GM23248 (cell line): ENCODE measurements around the gene SSTR5.

Experiments used
- EZH2 ChIP-seq: fragments of 200-600 bp; sonication (generic); IDR thresholded peaks from 2 replicates; pipeline ENCODE4 v1.6.1; 2018; ENCODE audit warnings: antibody characterized with exemption, mild to moderate bottlenecking; ENCODE audit not compliant: insufficient read depth, poor library complexity, severe bottlenecking
- EZH2phosphoT487 ChIP-seq: fragments of 200-600 bp; sonication (generic); IDR thresholded peaks from 2 replicates; pipeline ENCODE4 v1.6.1; 2018; ENCODE audit warnings: antibody characterized with exemption, moderate library complexity, mild to moderate bottlenecking, low read depth; ENCODE audit not compliant: insufficient read depth

GRCh38 chr16:1045993-1046911, 26.3 kb upstream of the SSTR5 start:
- TF ChIP-seq EZH2phosphoT487 (no peak), EZH2 (no peak)
